WTC11 (cell line): ENCODE results near the gene TCF7L1.

Experiments
- CTCF ChIP-seq: fragments of 200-600 bp; IDR thresholded peaks from 2 replicates; pipeline ENCODE4 v1.8.0; 2022; ENCODE audit warnings: antibody characterized with exemption
- USF2 ChIP-seq: sonication (generic); formaldehyde crosslinking; IDR thresholded peaks from 2 replicates; pipeline ENCODE4 v1.8.1; 2023; ENCODE audit warnings: mild to moderate bottlenecking, missing genetic modification reagents, moderate library complexity

GRCh38 chr2:85242321-85242720, 109.1 kb downstream of the TCF7L1 start:
- TF ChIP-seq CTCF = no peak
- no peak for TF ChIP-seq USF2 (CRISPR knock-in tag)
